ENCODE results near the gene SMARCC2.

GRCh38 chr12:56204275-56204674 is 15.0 kb upstream of the SMARCC2 start:
- TF ChIP-seq CTCF (IDR thresholded peaks at IDR 0.05), result no peak
- no peak for TF ChIP-seq POLR2A (IDR thresholded peaks at IDR 0.05)
- TF ChIP-seq POLR2AphosphoS5 (IDR thresholded peaks at IDR 0.05), result no peak
- no peak for TF ChIP-seq EP300 (IDR thresholded peaks at IDR 0.05; ENCODE audit: low read depth)
